Neural cell (in vitro differentiated cells): Measurements from ENCODE around the gene AIMP2. TPM values are rescaled to one million over a fixed set of nuclear protein-coding genes. Genes with fewer than 3 reads are reported as not detected.
A peak's percentile ranks its signal among the peaks of the same experiment; 100 is the strongest.
"Not testable (repeated sequence)": the region's sequence is repeated elsewhere in the genome, so short reads cannot be mapped to it uniquely, and the experiment has no call there.

Experiments used
- H2AFZ ChIP-seq: fragments of 200-600, 300-800 bp; sonication (generic), shearing (Covaris generic); 2 replicates; pipeline ENCODE4 v1.6.0; 2014; ENCODE audit warnings: low read depth, mild to moderate bottlenecking, antibody characterized with exemption, low read length, moderate library complexity
- H3F3A ChIP-seq: fragments of 200-600 bp; shearing (Covaris generic); 2 replicates; pipeline ENCODE4 v1.6.1; 2016; ENCODE audit warnings: mild to moderate bottlenecking, moderate library complexity, mixed read lengths, antibody characterized with exemption, low read length; ENCODE audit not compliant: insufficient read depth, poor library complexity, severe bottlenecking
- H3K27ac ChIP-seq: fragments of 200-600, 300-800 bp; sonication (generic), shearing (Covaris generic); 2 replicates; pipeline ENCODE4 v1.5.1; 2014; ENCODE audit warnings: mild to moderate bottlenecking, low read length, moderate library complexity
- H3K27me3 ChIP-seq: fragments of 300-800, 200-600 bp; sonication (generic), shearing (Covaris generic); 2 replicates; pipeline ENCODE4 v1.6.0; 2014; ENCODE audit warnings: mild to moderate bottlenecking, low read depth, low read length, moderate library complexity; ENCODE audit not compliant: insufficient read depth
- H3K36me3 ChIP-seq: fragments of 300-800, 200-600 bp; sonication (generic), shearing (Covaris generic); 2 replicates; pipeline ENCODE4 v1.5.1; 2014; ENCODE audit warnings: mild to moderate bottlenecking, antibody characterized with exemption, low read length, moderate library complexity; ENCODE audit not compliant: insufficient read depth
- H3K4me2 ChIP-seq: fragments of 300-800, 200-600 bp; sonication (generic), shearing (Covaris generic); 2 replicates; pipeline ENCODE4 v1.6.0; 2014; ENCODE audit warnings: mild to moderate bottlenecking, low read length
- H3K4me3 ChIP-seq: fragments of 300-800, 200-600 bp; sonication (generic), shearing (Covaris generic); 2 replicates; pipeline ENCODE4 v1.5.1; 2014; ENCODE audit warnings: mild to moderate bottlenecking, low read length, moderate library complexity
- H3K79me2 ChIP-seq: fragments of 200-600 bp; shearing (Covaris generic); replicated peaks from 2 replicates; pipeline ENCODE4 v1.6.0; 2014; ENCODE audit warnings: mild to moderate bottlenecking, low read length, moderate library complexity; ENCODE audit not compliant: insufficient read depth
- H3K9ac ChIP-seq: fragments of 300-800, 200-600 bp; sonication (generic), shearing (Covaris generic); 2 replicates; pipeline ENCODE4 v1.6.1; 2016; ENCODE audit warnings: mild to moderate bottlenecking, low read length, mixed read lengths
- H3K9me2 ChIP-seq: fragments of 200-600 bp; shearing (Covaris generic); 2 replicates; pipeline ENCODE4 v1.6.1; 2016; ENCODE audit warnings: mild to moderate bottlenecking, low read length, mixed read lengths; ENCODE audit not compliant: insufficient read depth
- H3K9me3 ChIP-seq: fragments of 200-600, 300-800 bp; sonication (generic), shearing (Covaris generic); 2 replicates; pipeline ENCODE4 v1.6.1; 2016; ENCODE audit warnings: mild to moderate bottlenecking, mixed run types, low read length, moderate library complexity, mixed read lengths
- H4K20me1 ChIP-seq: fragments of 200-600 bp; shearing (Covaris generic); 2 replicates; pipeline ENCODE4 v1.6.1; 2016; ENCODE audit warnings: mild to moderate bottlenecking, mixed run types; ENCODE audit not compliant: insufficient read depth
- EP300 ChIP-seq: fragments of 450-650 bp; conservative IDR thresholded peaks from 2 replicates; pipeline ENCODE4 v1.6.1; 2014; ENCODE audit warnings: antibody characterized with exemption, mild to moderate bottlenecking, moderate library complexity; ENCODE audit not compliant: poor library complexity, severe bottlenecking
- EZH2 ChIP-seq: fragments of 200-600, 300-800 bp; shearing (Covaris generic), sonication (generic); IDR thresholded peaks from 2 replicates; pipeline ENCODE4 v1.6.1; 2014; ENCODE audit warnings: antibody characterized with exemption, low read length, borderline replicate concordance, mild to moderate bottlenecking; ENCODE audit not compliant: insufficient read depth, poor library complexity, severe bottlenecking
- MXI1 ChIP-seq: fragments of 450-650 bp; conservative IDR thresholded peaks from 2 replicates; pipeline ENCODE4 v1.6.1; 2014; ENCODE audit warnings: antibody characterized with exemption, mild to moderate bottlenecking; ENCODE audit not compliant: poor library complexity, severe bottlenecking
- POLR2AphosphoS5 ChIP-seq: IDR thresholded peaks from 2 replicates; pipeline ENCODE4 v1.6.1; 2012
- RAD21 ChIP-seq: fragments of 450-650 bp; conservative IDR thresholded peaks from 2 replicates; pipeline ENCODE4 v1.6.1; 2014; ENCODE audit warnings: antibody characterized with exemption, mild to moderate bottlenecking, moderate library complexity
- polyA plus RNA-seq: library from polyadenylated mRNA; depleted of rRNA; stranded (reverse); fragments of >200 nt; gene quantifications from 2 replicates; pipeline ENCODE4 v1.2.3, GENCODE V29; 2014
- TF ChIP-seq, protein P1 (sequence below): IDR thresholded peaks from 2 replicates; pipeline ENCODE4 v1.6.1; 2012; ENCODE audit warnings: borderline replicate concordance

Gene AIMP2
- polyA plus RNA-seq, 1 donor from 2014 or later = 46.9 TPM

DNA sequence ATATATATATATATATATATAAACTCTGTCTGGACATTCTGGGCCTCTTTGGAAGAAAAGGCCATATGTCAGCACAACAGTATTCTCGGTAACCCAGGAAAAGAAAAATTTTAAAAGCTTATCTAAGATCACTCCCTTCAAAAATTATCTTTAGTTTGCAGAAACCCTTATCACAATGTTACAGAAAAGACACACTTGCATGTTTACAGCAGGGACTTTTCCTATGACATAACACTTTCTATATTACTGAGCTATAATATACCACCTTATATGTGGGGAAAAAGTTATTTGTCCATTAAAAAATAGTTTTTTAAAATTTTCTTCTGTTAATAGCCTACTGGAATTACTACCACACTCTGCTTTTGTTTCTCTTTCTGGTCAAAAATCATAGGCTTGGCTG is 47.5 kb downstream of the AIMP2 start:
- Histone ChIP-seq H3F3A (no peaks in the 10 kb centered on the region), H3K4me3 (peak overlapping the region; percentile 78), H3K27ac (no peak overlapping the region), H3K27me3 (no peaks in the 10 kb centered on the region), H4K20me1 (no peaks in the 10 kb centered on the region), H3K4me2 (no peak overlapping the region), H2AFZ (no peak overlapping the region), H3K9me2 (no peaks in the 10 kb centered on the region), H3K79me2 (peaks cover 20% of the 10 kb centered on the region), H3K9ac (no peak overlapping the region), H3K9me3 (no peaks in the 10 kb centered on the region), H3K36me3 (no peaks in the 10 kb centered on the region)
- no peak for TF ChIP-seq EP300
- no peak for TF ChIP-seq POLR2AphosphoS5
- TF ChIP-seq EZH2 = no peak

DNA sequence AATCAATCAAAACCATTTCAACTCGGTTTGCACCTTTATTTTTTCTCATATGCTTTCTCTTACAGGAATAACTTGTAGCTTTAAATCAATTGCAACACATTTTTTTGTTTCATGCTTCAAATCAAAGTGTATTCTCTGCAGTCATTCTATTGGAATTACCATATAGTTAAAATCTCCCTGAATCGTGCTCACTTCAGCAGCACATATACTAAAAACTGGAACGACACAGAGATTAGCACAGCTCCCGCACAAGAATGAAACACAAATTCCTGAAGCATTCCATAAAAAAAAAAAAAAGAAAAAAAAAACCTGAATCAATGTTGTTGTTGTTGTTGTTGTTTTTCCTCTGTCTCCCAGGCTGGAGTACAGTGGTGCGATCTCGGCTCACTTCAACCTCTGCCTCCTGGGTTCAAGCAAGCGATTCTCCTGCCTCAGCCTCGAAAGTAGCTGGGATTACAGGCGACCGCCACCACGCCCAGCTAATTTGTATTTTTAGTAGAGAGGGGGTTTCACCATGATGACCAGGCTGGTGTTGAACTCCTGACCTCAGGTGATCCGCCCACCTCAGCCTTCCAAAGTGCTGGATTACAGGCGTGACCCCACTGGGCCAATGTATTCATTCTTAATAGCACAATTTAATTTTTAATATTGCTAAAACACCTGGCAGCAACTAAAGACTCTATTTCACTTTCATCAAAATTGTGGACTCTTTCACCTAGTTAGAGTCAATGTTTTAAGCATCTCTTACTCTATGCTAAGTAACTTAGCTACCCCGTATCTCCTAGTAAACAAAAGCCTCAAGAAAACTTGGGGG is 48.5 kb downstream of the AIMP2 start:
- no peaks in the 10 kb centered on the region for H3K36me3 ChIP-seq
- no peak overlapping the region for H3K27ac ChIP-seq
- no peaks in the 10 kb centered on the region for H3K9me2 ChIP-seq
- peak overlapping the region; percentile 78 for H3K4me3 ChIP-seq
- H4K20me1 ChIP-seq = no peaks in the 10 kb centered on the region
- no peak for TF ChIP-seq RAD21
- no peak for TF ChIP-seq MXI1
- TF ChIP-seq EP300 = no peak
- TF ChIP-seq, protein P1, sequence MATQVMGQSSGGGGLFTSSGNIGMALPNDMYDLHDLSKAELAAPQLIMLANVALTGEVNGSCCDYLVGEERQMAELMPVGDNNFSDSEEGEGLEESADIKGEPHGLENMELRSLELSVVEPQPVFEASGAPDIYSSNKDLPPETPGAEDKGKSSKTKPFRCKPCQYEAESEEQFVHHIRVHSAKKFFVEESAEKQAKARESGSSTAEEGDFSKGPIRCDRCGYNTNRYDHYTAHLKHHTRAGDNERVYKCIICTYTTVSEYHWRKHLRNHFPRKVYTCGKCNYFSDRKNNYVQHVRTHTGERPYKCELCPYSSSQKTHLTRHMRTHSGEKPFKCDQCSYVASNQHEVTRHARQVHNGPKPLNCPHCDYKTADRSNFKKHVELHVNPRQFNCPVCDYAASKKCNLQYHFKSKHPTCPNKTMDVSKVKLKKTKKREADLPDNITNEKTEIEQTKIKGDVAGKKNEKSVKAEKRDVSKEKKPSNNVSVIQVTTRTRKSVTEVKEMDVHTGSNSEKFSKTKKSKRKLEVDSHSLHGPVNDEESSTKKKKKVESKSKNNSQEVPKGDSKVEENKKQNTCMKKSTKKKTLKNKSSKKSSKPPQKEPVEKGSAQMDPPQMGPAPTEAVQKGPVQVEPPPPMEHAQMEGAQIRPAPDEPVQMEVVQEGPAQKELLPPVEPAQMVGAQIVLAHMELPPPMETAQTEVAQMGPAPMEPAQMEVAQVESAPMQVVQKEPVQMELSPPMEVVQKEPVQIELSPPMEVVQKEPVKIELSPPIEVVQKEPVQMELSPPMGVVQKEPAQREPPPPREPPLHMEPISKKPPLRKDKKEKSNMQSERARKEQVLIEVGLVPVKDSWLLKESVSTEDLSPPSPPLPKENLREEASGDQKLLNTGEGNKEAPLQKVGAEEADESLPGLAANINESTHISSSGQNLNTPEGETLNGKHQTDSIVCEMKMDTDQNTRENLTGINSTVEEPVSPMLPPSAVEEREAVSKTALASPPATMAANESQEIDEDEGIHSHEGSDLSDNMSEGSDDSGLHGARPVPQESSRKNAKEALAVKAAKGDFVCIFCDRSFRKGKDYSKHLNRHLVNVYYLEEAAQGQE = no peak
- no peaks in the 10 kb centered on the region for H3K9me3 ChIP-seq
- peak overlapping the region; percentile 66 for H3K4me2 ChIP-seq
- no peaks in the 10 kb centered on the region for H3K27me3 ChIP-seq
- no peaks in the 10 kb centered on the region for H3F3A ChIP-seq
- H3K79me2 ChIP-seq = peaks cover 20% of the 10 kb centered on the region
- H3K9ac ChIP-seq = no peak overlapping the region
- H2AFZ ChIP-seq = no peak overlapping the region

DNA sequence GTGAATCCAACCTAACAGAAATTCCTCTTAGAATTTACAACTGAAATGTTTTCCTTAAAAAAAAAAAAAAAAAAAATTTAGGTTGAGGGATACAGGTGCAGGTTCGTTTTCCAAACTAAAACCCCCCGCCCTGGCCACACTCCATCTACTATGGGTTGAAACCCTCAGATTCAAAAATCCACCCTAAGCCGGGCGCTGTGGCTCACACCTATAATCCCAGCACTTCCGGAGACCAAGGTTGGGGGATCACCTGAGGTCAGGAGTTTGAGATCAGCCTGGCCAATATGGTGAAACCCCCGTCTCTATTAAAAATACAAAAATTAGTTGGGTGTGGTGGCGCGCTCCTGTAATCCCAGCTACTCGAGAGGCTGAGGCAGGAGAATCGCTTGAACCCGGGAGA is 50.9 kb downstream of the AIMP2 start:
- H3K4me3 ChIP-seq, H3K9me3 ChIP-seq, H3K4me2 ChIP-seq, H3K9me2 ChIP-seq, H3K36me3 ChIP-seq, H3K27me3 ChIP-seq, H4K20me1 ChIP-seq, H3F3A ChIP-seq, H3K27ac ChIP-seq, H2AFZ ChIP-seq, H3K9ac ChIP-seq: not testable (repeated sequence)
- H3K79me2 ChIP-seq = peaks cover 20% of the 10 kb centered on the region
